OCI-LY7 (cell line): ENCODE measurements around the gene PBX2.

ENCODE experiments used
- CTCF ChIP-seq: fragments of 200-600 bp; sonication (generic); conservative IDR thresholded peaks from 2 replicates; pipeline ENCODE4 v1.5.1; 2014; ENCODE audit warnings: mild to moderate bottlenecking, antibody characterized with exemption, low read length, moderate library complexity, mixed read lengths
- EZH2phosphoT487 ChIP-seq: fragments of 200-600 bp; sonication (generic); IDR thresholded peaks from 2 replicates; pipeline ENCODE4 v1.6.1; 2018; ENCODE audit warnings: low read depth, borderline replicate concordance, mild to moderate bottlenecking, mixed run types, antibody characterized with exemption, low read length, moderate library complexity, mixed read lengths

- no peak for TF ChIP-seq EZH2phosphoT487
- TF ChIP-seq CTCF, result no peak
Observed at GRCh38 chr6:32190911-32191677, 1.1 kb upstream of the PBX2 start.
